Measurements from ENCODE around the gene MOCS1. TPM values are rescaled to one million over a fixed set of nuclear protein-coding genes. Genes with fewer than 3 reads are reported as not detected.
A peak's percentile ranks its signal among the peaks of the same experiment; 100 is the strongest.

The MOCS1 gene
- total RNA-seq, 5 donors from 2014 or later (not counting 1 experiment from before 2014, with no cell fraction given) = 1.1 to 2.1 (median 1.2) TPM

DNA sequence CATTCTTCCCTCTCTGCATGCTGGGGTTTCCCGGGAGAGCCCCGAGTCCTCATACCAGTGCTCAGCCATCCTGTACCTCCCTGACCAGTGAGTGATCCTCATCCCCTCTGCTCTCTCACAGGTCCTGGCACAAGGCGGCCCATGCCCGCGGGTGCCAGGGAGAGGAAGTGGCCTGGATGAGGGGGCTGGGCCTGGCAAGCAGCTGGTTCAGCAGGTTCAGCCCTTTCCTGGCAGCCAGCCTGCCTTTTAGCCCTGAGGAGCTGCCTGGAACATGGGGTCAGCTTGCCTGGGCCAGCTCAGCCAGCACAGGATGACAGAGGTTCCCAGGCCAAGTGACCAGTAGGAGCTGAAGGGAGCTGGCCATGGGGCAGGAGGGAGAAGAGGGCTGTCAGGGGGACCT, 10.9 kb downstream of the MOCS1 start:
- ATAC-seq (replicated peaks in 1 of 4) (no peak), DNase-seq (no peak)
- peaks cover 0 to 4% (median 0%) of the 10 kb centered on the region in 3 donors for H3K9me3 Mint-ChIP-seq
- Histone ChIP-seq H3K9me3 (no peaks in the 10 kb centered on the region), H3K27ac (ENCODE audit: low read length) (no peak overlapping the region), H3K27me3 (replicated peaks in 1 of 2; ENCODE audit: control insufficient read depth in 2 of 2, extremely low read depth in 1 of 2, insufficient read depth in 2 of 2, low read length in 1 of 2) (peaks cover 0 to 3% of the 10 kb centered on the region in 2 experiments), H3K36me3 (ENCODE audit: control insufficient read depth in 2 of 2, extremely low read depth in 1 of 2, insufficient read depth in 1 of 2, low read length in 1 of 2) (no peaks in the 10 kb centered on the region), H3K4me3 (ENCODE audit: control insufficient read depth in 1 of 2, extremely low read depth in 1 of 2, low read length in 1 of 2) (no peak overlapping the region), H3K4me1 (ENCODE audit: control insufficient read depth in 1 of 2, extremely low read depth in 1 of 2, insufficient read depth in 2 of 2, low read length in 2 of 2) (peaks cover 0 to 7% of the 10 kb centered on the region in 2 experiments)
- no peak overlapping the region for H3K4me3 Mint-ChIP-seq
- ChIA-PET POLR2A (no interaction called here), CTCF (no interaction called here)
- H3K27me3 Mint-ChIP-seq = no peaks in the 10 kb centered on the region
- H3K27ac Mint-ChIP-seq = no peak overlapping the region
- no peaks in the 10 kb centered on the region for H3K36me3 Mint-ChIP-seq
- WGBS (ENCODE audit: insufficient coverage) = 42% methylated on average over 4 of the region's 5 CpGs
- H3K4me1 Mint-ChIP-seq = peaks cover 6 to 13% (median 8%) of the 10 kb centered on the region in 3 donors

DNA sequence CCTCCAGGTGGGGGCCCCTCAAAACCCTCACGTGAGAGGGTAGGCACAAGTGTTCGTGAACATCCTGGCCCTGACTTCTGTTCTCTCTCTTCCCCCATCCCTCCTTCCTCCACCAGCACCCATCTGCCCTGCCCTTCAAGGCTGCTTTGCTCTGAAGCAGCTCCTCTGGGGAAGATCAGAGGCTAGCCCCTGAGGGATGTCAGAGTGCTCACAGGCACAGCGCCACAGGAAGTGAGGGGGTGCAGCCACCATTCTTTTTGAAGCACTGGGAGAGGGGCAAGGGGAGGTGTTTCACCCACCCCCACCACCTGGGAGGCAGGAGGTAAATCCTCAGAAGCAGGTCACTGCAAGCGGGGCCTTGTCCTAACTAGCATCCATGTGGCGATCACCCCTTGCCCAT, 11.4 kb downstream of the MOCS1 start:
- DNase-seq (peak in 1 of 35 experiments; percentile 11), ATAC-seq (replicated peaks in 1 of 4) (peak in 1 of 4 experiments; percentile 39)
- H3K36me3 ChIP-seq (ENCODE audit: control insufficient read depth in 2 of 2, extremely low read depth in 1 of 2, insufficient read depth in 1 of 2, low read length in 1 of 2) = no peaks in the 10 kb centered on the region
- WGBS (ENCODE audit: insufficient coverage) = 14% methylated on average over 2 of the region's 5 CpGs
- H3K27ac ChIP-seq (ENCODE audit: low read length) = no peak overlapping the region
- no peak overlapping the region for H3K27ac Mint-ChIP-seq
- no peaks in the 10 kb centered on the region for H3K36me3 Mint-ChIP-seq
- H3K4me1 Mint-ChIP-seq = peaks cover 6 to 13% (median 8%) of the 10 kb centered on the region in 3 donors
- H3K9me3 ChIP-seq = no peaks in the 10 kb centered on the region
- ChIA-PET POLR2A (no interaction called here), CTCF (no interaction called here)
- no peak overlapping the region for H3K4me3 ChIP-seq (ENCODE audit: control insufficient read depth in 1 of 2, extremely low read depth in 1 of 2, low read length in 1 of 2)
- H3K27me3 Mint-ChIP-seq = no peaks in the 10 kb centered on the region
- H3K4me1 ChIP-seq (ENCODE audit: control insufficient read depth in 1 of 2, extremely low read depth in 1 of 2, insufficient read depth in 2 of 2, low read length in 2 of 2) = peaks cover 0 to 7% of the 10 kb centered on the region in 2 experiments
- no peak overlapping the region for H3K4me3 Mint-ChIP-seq
- peaks cover 0 to 4% (median 0%) of the 10 kb centered on the region in 3 donors for H3K9me3 Mint-ChIP-seq
- H3K27me3 ChIP-seq (replicated peaks in 1 of 2; ENCODE audit: control insufficient read depth in 2 of 2, extremely low read depth in 1 of 2, insufficient read depth in 2 of 2, low read length in 1 of 2) = peaks cover 0 to 3% of the 10 kb centered on the region in 2 experiments

DNA sequence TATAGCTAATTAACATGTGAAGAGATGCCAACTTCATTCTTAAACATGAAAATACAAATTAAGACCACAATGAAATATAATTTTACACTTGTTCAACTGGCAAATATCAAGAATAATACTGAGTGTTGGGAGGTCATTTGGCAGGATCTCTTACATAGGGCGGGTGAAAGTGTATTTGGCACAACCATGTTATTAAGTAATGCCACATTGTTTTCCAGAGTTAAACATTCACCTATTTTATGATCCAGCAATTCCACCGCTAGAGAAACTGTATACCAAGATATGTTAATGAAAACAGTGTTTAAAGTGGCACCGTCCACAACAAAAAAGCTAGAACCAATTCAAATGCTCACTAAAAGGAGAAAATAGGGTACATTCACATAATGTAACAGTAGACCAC, 14.1 kb downstream of the MOCS1 start:
- WGBS (ENCODE audit: insufficient coverage) = no CpG with 5 or more reads among the region's 3 CpGs
- Mint-ChIP-seq H3K27ac (no peak overlapping the region), H3K4me1 (peaks cover 2 to 4% (median 4%) of the 10 kb centered on the region in 3 donors)

DNA sequence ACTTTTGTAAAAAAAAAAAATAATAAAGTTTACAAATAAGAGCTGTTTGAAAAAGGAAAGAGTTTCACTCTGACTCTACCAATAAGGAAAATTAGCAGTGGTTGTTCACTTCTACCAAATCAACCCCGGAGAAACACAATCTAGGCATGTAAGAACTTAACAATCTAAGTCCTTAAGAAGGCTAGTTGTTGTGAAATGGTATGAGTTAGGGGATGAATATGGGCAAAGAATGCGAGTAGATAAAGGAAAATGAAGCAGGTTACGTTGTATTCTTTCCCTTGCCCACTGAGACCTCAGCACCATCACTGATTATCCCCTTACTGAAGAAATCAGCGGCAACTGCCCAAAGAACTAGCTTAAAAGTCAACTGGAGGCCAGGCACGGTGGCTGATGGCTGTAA, 15.4 kb downstream of the MOCS1 start:
- 70% methylated on average over 2 of the region's 5 CpGs for WGBS (ENCODE audit: insufficient coverage)

More for the DNA sequence above, 14.1 kb downstream of the MOCS1 start:
- peaks cover 0 to 9% of the 10 kb centered on the region in 2 experiments for H3K27me3 ChIP-seq (replicated peaks in 1 of 2; ENCODE audit: control insufficient read depth in 2 of 2, extremely low read depth in 1 of 2, insufficient read depth in 2 of 2, low read length in 1 of 2)
- no peak overlapping the region for H3K4me3 Mint-ChIP-seq
- no peak for DNase-seq
- H3K36me3 Mint-ChIP-seq = no peaks in the 10 kb centered on the region
- no peak overlapping the region for H3K27ac ChIP-seq (ENCODE audit: low read length)
- peaks cover 0 to 7% of the 10 kb centered on the region in 2 experiments for H3K4me1 ChIP-seq (ENCODE audit: control insufficient read depth in 1 of 2, extremely low read depth in 1 of 2, insufficient read depth in 2 of 2, low read length in 2 of 2)
- no peaks in the 10 kb centered on the region for H3K9me3 Mint-ChIP-seq
- ChIA-PET CTCF (no interaction called here), POLR2A (interaction anchor here in 1 of 2 donors (0.6 kb wide), 1 partner anchor 14 kb away, joined by 7 read pairs; the partner anchor contains the start of gene MOCS1)
- no peak overlapping the region for H3K4me3 ChIP-seq (ENCODE audit: control insufficient read depth in 1 of 2, extremely low read depth in 1 of 2, low read length in 1 of 2)
- no peak for ATAC-seq (replicated peaks in 1 of 4)
- peaks cover 0 to 3% of the 10 kb centered on the region in 2 donors for H3K27me3 Mint-ChIP-seq
- no peaks in the 10 kb centered on the region for H3K36me3 ChIP-seq (ENCODE audit: control insufficient read depth in 2 of 2, extremely low read depth in 1 of 2, insufficient read depth in 1 of 2, low read length in 1 of 2)
- no peaks in the 10 kb centered on the region for H3K9me3 ChIP-seq

DNA sequence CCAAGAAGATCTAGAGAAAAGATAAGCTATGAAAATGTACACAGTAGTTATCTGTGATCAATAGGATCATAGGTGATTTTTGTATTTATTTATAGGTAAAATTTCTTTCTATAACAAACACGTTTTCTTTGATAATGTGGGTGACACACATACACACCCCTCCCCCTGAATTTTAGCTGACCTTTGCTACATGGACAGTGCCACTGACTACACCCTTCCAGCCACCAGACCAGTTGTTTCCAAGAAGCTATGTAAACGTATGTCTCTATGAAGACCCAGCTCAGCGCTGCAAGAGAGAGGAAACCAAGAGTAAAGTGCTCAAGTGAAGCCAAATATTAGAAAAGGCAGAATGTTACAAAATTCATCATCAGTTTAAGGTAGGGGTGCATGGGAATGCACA, 16.3 kb downstream of the MOCS1 start:
- Mint-ChIP-seq H3K36me3 (peaks cover 3% of the 10 kb centered on the region), H3K27ac (no peak overlapping the region), H3K27me3 (peaks cover 0 to 3% of the 10 kb centered on the region in 2 donors), H3K4me3 (no peak overlapping the region), H3K9me3 (no peaks in the 10 kb centered on the region), H3K4me1 (peaks cover 2 to 4% (median 3%) of the 10 kb centered on the region in 3 donors)
- ChIA-PET CTCF (no interaction called here), POLR2A (no interaction called here)
- no CpG with 5 or more reads among the region's 3 CpGs for WGBS (ENCODE audit: insufficient coverage)
- Histone ChIP-seq H3K4me1 (ENCODE audit: control insufficient read depth in 1 of 2, extremely low read depth in 1 of 2, insufficient read depth in 2 of 2, low read length in 2 of 2) (peaks cover 0 to 6% of the 10 kb centered on the region in 2 experiments), H3K27ac (ENCODE audit: low read length) (no peak overlapping the region), H3K36me3 (ENCODE audit: control insufficient read depth in 2 of 2, extremely low read depth in 1 of 2, insufficient read depth in 1 of 2, low read length in 1 of 2) (no peaks in the 10 kb centered on the region), H3K27me3 (replicated peaks in 1 of 2; ENCODE audit: control insufficient read depth in 2 of 2, extremely low read depth in 1 of 2, insufficient read depth in 2 of 2, low read length in 1 of 2) (peaks cover 0 to 11% of the 10 kb centered on the region in 2 experiments), H3K9me3 (no peaks in the 10 kb centered on the region), H3K4me3 (ENCODE audit: control insufficient read depth in 1 of 2, extremely low read depth in 1 of 2, low read length in 1 of 2) (no peak overlapping the region)
- DNase-seq (no peak), ATAC-seq (replicated peaks in 1 of 4) (no peak)

More for the DNA sequence above, 15.4 kb downstream of the MOCS1 start:
- peaks cover 2 to 4% (median 4%) of the 10 kb centered on the region in 3 donors for H3K4me1 Mint-ChIP-seq
- POLR2A ChIA-PET = no interaction called here
- H3K36me3 ChIP-seq (ENCODE audit: control insufficient read depth in 2 of 2, extremely low read depth in 1 of 2, insufficient read depth in 1 of 2, low read length in 1 of 2) = no peaks in the 10 kb centered on the region
- peaks cover 0 to 9% of the 10 kb centered on the region in 2 experiments for H3K27me3 ChIP-seq (replicated peaks in 1 of 2; ENCODE audit: control insufficient read depth in 2 of 2, extremely low read depth in 1 of 2, insufficient read depth in 2 of 2, low read length in 1 of 2)
- DNase-seq (no peak), ATAC-seq (replicated peaks in 1 of 4) (no peak)
- no peaks in the 10 kb centered on the region for H3K9me3 Mint-ChIP-seq
- no peaks in the 10 kb centered on the region for H3K9me3 ChIP-seq
- H3K4me1 ChIP-seq (ENCODE audit: control insufficient read depth in 1 of 2, extremely low read depth in 1 of 2, insufficient read depth in 2 of 2, low read length in 2 of 2) = peaks cover 0 to 7% of the 10 kb centered on the region in 2 experiments
- no peak overlapping the region for H3K27ac ChIP-seq (ENCODE audit: low read length)
- peaks cover 3% of the 10 kb centered on the region for H3K36me3 Mint-ChIP-seq
- H3K4me3 ChIP-seq (ENCODE audit: control insufficient read depth in 1 of 2, extremely low read depth in 1 of 2, low read length in 1 of 2) = no peak overlapping the region
- CTCF ChIA-PET = no interaction called here
- H3K4me3 Mint-ChIP-seq = no peak overlapping the region
- H3K27me3 Mint-ChIP-seq = peaks cover 0 to 3% of the 10 kb centered on the region in 2 donors
- H3K27ac Mint-ChIP-seq = no peak overlapping the region

DNA sequence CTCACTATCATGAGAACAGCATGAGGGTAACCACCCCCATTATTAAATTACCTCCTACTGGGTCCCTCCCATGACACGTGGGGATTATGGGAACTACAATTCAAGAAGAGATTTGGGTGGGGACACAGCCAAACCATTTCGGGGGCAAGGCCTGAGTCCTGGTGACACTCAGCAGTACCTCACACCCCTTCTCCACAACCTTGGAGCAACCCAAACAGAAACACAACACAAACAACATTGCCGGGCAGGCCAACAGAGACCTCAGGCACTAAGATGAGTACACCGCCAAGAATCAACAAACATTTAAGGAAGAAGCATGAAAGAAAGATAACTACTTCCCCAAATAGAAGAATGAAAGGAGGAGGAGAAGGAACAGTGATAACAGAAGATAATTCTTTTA, 16.9 kb downstream of the MOCS1 start:
- Histone ChIP-seq H3K36me3 (ENCODE audit: control insufficient read depth in 2 of 2, extremely low read depth in 1 of 2, insufficient read depth in 1 of 2, low read length in 1 of 2) (no peaks in the 10 kb centered on the region), H3K4me1 (ENCODE audit: control insufficient read depth in 1 of 2, extremely low read depth in 1 of 2, insufficient read depth in 2 of 2, low read length in 2 of 2) (no peaks in the 10 kb centered on the region), H3K4me3 (ENCODE audit: control insufficient read depth in 1 of 2, extremely low read depth in 1 of 2, low read length in 1 of 2) (no peak overlapping the region), H3K27ac (ENCODE audit: low read length) (no peak overlapping the region), H3K9me3 (no peaks in the 10 kb centered on the region), H3K27me3 (replicated peaks in 1 of 2; ENCODE audit: control insufficient read depth in 2 of 2, extremely low read depth in 1 of 2, insufficient read depth in 2 of 2, low read length in 1 of 2) (peaks cover 0 to 12% of the 10 kb centered on the region in 2 experiments)
- ChIA-PET CTCF (no interaction called here), POLR2A (no interaction called here)
- DNase-seq (no peak), ATAC-seq (replicated peaks in 1 of 4) (no peak)
- H3K27me3 Mint-ChIP-seq = peaks cover 0 to 3% of the 10 kb centered on the region in 2 donors
- H3K27ac Mint-ChIP-seq = no peak overlapping the region
- WGBS (ENCODE audit: insufficient coverage) = no CpG with 5 or more reads among the region's 4 CpGs
- H3K4me1 Mint-ChIP-seq = no peaks in the 10 kb centered on the region
- H3K4me3 Mint-ChIP-seq = no peak overlapping the region
- peaks cover 3% of the 10 kb centered on the region for H3K36me3 Mint-ChIP-seq
- H3K9me3 Mint-ChIP-seq = no peaks in the 10 kb centered on the region

DNA sequence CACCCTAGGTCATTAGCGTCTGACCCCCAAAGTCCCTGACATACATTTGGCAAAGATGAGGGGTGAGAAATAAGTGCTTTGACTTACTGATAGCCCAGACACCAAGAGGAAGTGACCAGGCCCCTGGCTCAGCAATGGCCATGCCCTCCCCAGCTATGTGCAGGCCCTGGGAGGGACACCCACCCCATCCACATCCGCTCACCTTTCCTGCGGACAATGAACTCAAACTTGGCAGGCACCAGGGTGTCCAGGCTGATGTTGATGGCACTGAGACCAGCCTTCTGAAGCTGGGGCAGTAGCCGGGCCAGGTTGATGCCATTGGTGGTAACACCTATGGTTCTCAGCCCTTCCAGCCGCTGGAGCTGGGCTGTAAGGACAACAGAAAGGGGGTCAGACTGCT, 18.4 kb downstream of the MOCS1 start:
- Histone ChIP-seq H3K36me3 (ENCODE audit: control insufficient read depth in 2 of 2, extremely low read depth in 1 of 2, insufficient read depth in 1 of 2, low read length in 1 of 2) (no peaks in the 10 kb centered on the region), H3K4me1 (ENCODE audit: control insufficient read depth in 1 of 2, extremely low read depth in 1 of 2, insufficient read depth in 2 of 2, low read length in 2 of 2) (no peaks in the 10 kb centered on the region), H3K9me3 (no peaks in the 10 kb centered on the region), H3K4me3 (ENCODE audit: control insufficient read depth in 1 of 2, extremely low read depth in 1 of 2, low read length in 1 of 2) (no peak overlapping the region), H3K27ac (ENCODE audit: low read length) (no peak overlapping the region), H3K27me3 (replicated peaks in 1 of 2; ENCODE audit: control insufficient read depth in 2 of 2, extremely low read depth in 1 of 2, insufficient read depth in 2 of 2, low read length in 1 of 2) (peaks cover 0 to 12% of the 10 kb centered on the region in 2 experiments)
- no peak for DNase-seq
- Mint-ChIP-seq H3K4me1 (peaks cover 0 to 7% (median 0%) of the 10 kb centered on the region in 3 donors), H3K9me3 (no peaks in the 10 kb centered on the region), H3K27me3 (peaks cover 0 to 3% of the 10 kb centered on the region in 2 donors), H3K4me3 (no peak overlapping the region), H3K27ac (no peak overlapping the region), H3K36me3 (peaks cover 3% of the 10 kb centered on the region)
- ChIA-PET POLR2A (no interaction called here), CTCF (no interaction called here)
- WGBS (ENCODE audit: insufficient coverage) = 86% methylated on average over 4 of the region's 5 CpGs
- no peak for ATAC-seq (replicated peaks in 1 of 4)
